Measurements from ENCODE around the gene JPH2. TPM values are rescaled to one million over a fixed set of nuclear protein-coding genes. Genes with fewer than 3 reads are reported as not detected.

The JPH2 gene
- total and polyA plus RNA-seq, 4 donors, result 0.09 to 1.3 (median 0.17) TPM; not detected in 1

GRCh38 chr20:44204156-44204831, 17.3 kb upstream of the JPH2 start:
- peaks cover 4 to 28% (median 21%) of the 10 kb centered on the region in 4 donors for H3K4me1 ChIP-seq (ENCODE audit: control insufficient read depth in 4 of 4, insufficient read depth in 4 of 4, low read length in 3 of 4)
- no peak overlapping the region for H3K4me3 ChIP-seq (ENCODE audit: low read depth in 1 of 3, low read length in 3 of 3)
- no peaks in the 10 kb centered on the region for H3K27me3 ChIP-seq (ENCODE audit: control insufficient read depth in 4 of 4, insufficient read depth in 4 of 4, low read length in 3 of 4)
- peaks cover 10 to 38% (median 30%) of the 10 kb centered on the region in 4 donors for H3K36me3 ChIP-seq (ENCODE audit: control insufficient read depth in 4 of 4, insufficient read depth in 3 of 4, low read depth in 1 of 4, low read length in 3 of 4)
- H3K27ac ChIP-seq (ENCODE audit: low read depth in 1 of 2, low read length in 2 of 2), result no peak overlapping the region
- 95% methylated on average over 4 of the region's 4 CpGs for WGBS
- no peak overlapping the region for H3K9ac ChIP-seq (ENCODE audit: low read depth in 1 of 2, low read length in 2 of 2)
- H3K9me3 ChIP-seq (ENCODE audit: control insufficient read depth in 4 of 4, low read length in 3 of 4), result no peaks in the 10 kb centered on the region
- TF ChIP-seq RXRA (IDR thresholded peaks at IDR 0.05) (no peak), NR2F2 (IDR thresholded peaks at IDR 0.05) (no peak), HNF4A (conservative IDR thresholded peaks at IDR 0.05) (no peak), JUND (IDR thresholded peaks at IDR 0.05) (peak; percentile 55 to 76)
- DNase-seq (ENCODE audit: low spot score), result no peak

GRCh38 chr20:44203161-44203560, 16.2 kb upstream of the JPH2 start:
- H3K4me3 ChIP-seq (ENCODE audit: low read depth in 1 of 3, low read length in 3 of 3), result no peak overlapping the region

More at GRCh38 chr20:44203161-44203560, 16.2 kb upstream of the JPH2 start:
- Histone ChIP-seq H3K4me1 (ENCODE audit: control insufficient read depth in 4 of 4, insufficient read depth in 4 of 4, low read length in 3 of 4) (peaks cover 0 to 17% (median 10%) of the 10 kb centered on the region in 4 donors), H3K9me3 (ENCODE audit: control insufficient read depth in 4 of 4, low read length in 3 of 4) (no peaks in the 10 kb centered on the region), H3K9ac (ENCODE audit: low read depth in 1 of 2, low read length in 2 of 2) (no peak overlapping the region), H3K27ac (ENCODE audit: low read depth in 1 of 2, low read length in 2 of 2) (no peak overlapping the region), H3K36me3 (ENCODE audit: control insufficient read depth in 4 of 4, insufficient read depth in 3 of 4, low read depth in 1 of 4, low read length in 3 of 4) (peaks cover 10 to 44% (median 37%) of the 10 kb centered on the region in 4 donors), H3K27me3 (ENCODE audit: control insufficient read depth in 4 of 4, insufficient read depth in 4 of 4, low read length in 3 of 4) (no peaks in the 10 kb centered on the region)
- no peak for TF ChIP-seq EGR1 (IDR thresholded peaks at IDR 0.05; ENCODE audit: low read depth in 2 of 2)
- no peak for TF ChIP-seq SP1 (IDR thresholded peaks at IDR 0.05)
- no peak for TF ChIP-seq MAX (IDR thresholded peaks at IDR 0.05)
- no peak for TF ChIP-seq GABPA (IDR thresholded peaks at IDR 0.05 in 1 of 2, conservative IDR thresholded peaks at IDR 0.05 in 1 of 2)
- TF ChIP-seq ATF3 (IDR thresholded peaks at IDR 0.05), result no peak
- TF ChIP-seq NR2F2 (IDR thresholded peaks at IDR 0.05), result no peak
- TF ChIP-seq FOXA1 (IDR thresholded peaks at IDR 0.05), result no peak
- no peak for TF ChIP-seq ZBTB33 (IDR thresholded peaks at IDR 0.05)
- no peak for TF ChIP-seq TAF1 (conservative IDR thresholded peaks at IDR 0.05)
- no peak for TF ChIP-seq FOXA2 (IDR thresholded peaks at IDR 0.05)
- no peak for TF ChIP-seq YY1 (IDR thresholded peaks at IDR 0.05)
- TF ChIP-seq CTCF (IDR thresholded peaks at IDR 0.05; ENCODE audit: low read depth, low read length, missing input control), result no peak
- no peak for TF ChIP-seq RXRA (IDR thresholded peaks at IDR 0.05)
- TF ChIP-seq JUND (IDR thresholded peaks at IDR 0.05), result no peak
- no peak for TF ChIP-seq HNF4A (conservative IDR thresholded peaks at IDR 0.05)
- 96% methylated on average over 2 of the region's 2 CpGs for WGBS
- no peak for DNase-seq (ENCODE audit: low spot score)
